Right atrium auricular region (tissue), 2 donors: ENCODE data around the gene DDHD1. TPM values are rescaled to one million over a fixed set of nuclear protein-coding genes. Genes with fewer than 3 reads are reported as not detected.

Source experiments
- DNase-seq: peaks from one replicate; pipeline ENCODE4 v3.0.0-alpha.2; 2019; ENCODE audit warnings: low spot score
- H3K27ac ChIP-seq, 2 donors: fragments of 200-600 bp; sonication (generic); 1 replicate in 1 of 2; 2 replicates in 1 of 2; pipeline ENCODE4 v1.5.1; 2016 to 2019
- H3K27me3 ChIP-seq, 2 donors: fragments of 200-600 bp; sonication (generic); one replicate each; pipeline versions ENCODE4 v1.5.1 to v1.6.0; 2017 to 2019
- H3K36me3 ChIP-seq: fragments of 200-600 bp; sonication (generic); one replicate; pipeline ENCODE4 v1.5.1; 2016
- H3K4me1 ChIP-seq, 2 donors: fragments of 200-600 bp; sonication (generic); one replicate each; pipeline versions ENCODE4 v1.5.1 to v1.6.0; 2017 to 2019
- H3K4me3 ChIP-seq, 2 donors: fragments of 200-600 bp; sonication (generic); 1 replicate in 1 of 2; 2 replicates in 1 of 2; pipeline ENCODE4 v1.5.1; 2017 to 2019; ENCODE audit warnings: mild to moderate bottlenecking in 1 of 2, moderate library complexity in 1 of 2
- H3K9me3 ChIP-seq, 2 donors: fragments of 200-600 bp; sonication (generic); one replicate each; pipeline ENCODE4 v1.5.1; 2019
- total RNA-seq, 2 donors: library from RNA; depleted of rRNA; stranded (reverse); fragments of >200 nt; gene quantifications; one replicate each; pipeline ENCODE4 v1.1.0, GENCODE V29; 2016
- TF ChIP-seq, protein P1 (sequence below), 2 donors: fragments of 200-600 bp; sonication (generic); IDR thresholded peaks; one replicate each; pipeline ENCODE4 v1.5.1; 2019; ENCODE audit warnings: antibody characterized with exemption in 2 of 2

Gene DDHD1
- total RNA-seq, 2 donors from 2014 or later: 6.9 to 8.6 TPM

DNA sequence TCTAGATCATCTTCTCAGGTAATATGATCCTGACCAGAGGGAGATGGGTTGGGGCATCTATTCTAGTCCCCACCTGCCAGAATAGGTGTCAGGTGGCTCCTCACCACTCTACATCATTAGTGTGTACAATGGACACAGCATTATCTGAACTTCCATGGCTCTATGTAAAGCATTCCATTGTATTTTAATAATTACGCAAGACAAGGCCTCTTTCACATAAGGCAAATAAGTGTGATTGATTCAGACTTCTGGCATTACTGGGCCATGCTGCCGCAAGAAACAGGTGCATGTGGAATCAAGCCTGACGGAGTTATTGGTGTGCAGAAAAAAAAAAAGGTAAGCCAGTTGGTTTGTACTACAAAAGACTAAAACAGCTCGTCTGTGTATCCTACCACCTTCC is 3.1 kb upstream of the DDHD1 start:
- no peaks in the 10 kb centered on the region for H3K9me3 ChIP-seq
- no peaks in the 10 kb centered on the region for H3K36me3 ChIP-seq
- H3K27ac ChIP-seq: no peak overlapping the region
- no peaks in the 10 kb centered on the region for H3K27me3 ChIP-seq
- no peak overlapping the region for H3K4me3 ChIP-seq
- DNase-seq: no peak
- H3K4me1 ChIP-seq: peaks cover 0 to 11% of the 10 kb centered on the region in 2 donors
- TF ChIP-seq, protein P1, sequence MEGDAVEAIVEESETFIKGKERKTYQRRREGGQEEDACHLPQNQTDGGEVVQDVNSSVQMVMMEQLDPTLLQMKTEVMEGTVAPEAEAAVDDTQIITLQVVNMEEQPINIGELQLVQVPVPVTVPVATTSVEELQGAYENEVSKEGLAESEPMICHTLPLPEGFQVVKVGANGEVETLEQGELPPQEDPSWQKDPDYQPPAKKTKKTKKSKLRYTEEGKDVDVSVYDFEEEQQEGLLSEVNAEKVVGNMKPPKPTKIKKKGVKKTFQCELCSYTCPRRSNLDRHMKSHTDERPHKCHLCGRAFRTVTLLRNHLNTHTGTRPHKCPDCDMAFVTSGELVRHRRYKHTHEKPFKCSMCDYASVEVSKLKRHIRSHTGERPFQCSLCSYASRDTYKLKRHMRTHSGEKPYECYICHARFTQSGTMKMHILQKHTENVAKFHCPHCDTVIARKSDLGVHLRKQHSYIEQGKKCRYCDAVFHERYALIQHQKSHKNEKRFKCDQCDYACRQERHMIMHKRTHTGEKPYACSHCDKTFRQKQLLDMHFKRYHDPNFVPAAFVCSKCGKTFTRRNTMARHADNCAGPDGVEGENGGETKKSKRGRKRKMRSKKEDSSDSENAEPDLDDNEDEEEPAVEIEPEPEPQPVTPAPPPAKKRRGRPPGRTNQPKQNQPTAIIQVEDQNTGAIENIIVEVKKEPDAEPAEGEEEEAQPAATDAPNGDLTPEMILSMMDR (IDR thresholded peaks at IDR 0.05): no peak

DNA sequence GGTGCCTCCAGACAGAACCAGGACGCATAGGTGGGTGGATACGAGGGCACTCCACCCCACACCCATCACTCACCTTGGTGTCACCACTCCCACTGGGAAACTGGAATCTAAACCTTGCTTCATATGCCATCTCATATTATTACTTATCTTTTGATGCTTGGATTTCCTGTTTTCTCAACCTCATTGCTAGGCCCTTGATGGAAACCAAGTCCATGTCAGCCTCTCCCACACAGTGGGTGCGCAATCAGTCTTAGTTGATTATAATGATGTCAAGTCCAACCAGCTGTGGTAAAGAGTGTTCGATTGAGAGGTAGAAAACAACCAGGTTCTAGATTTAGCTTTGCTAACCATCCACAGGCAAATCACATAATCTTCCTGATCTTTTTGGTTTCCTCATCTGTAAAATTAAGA is 584 bp upstream of the DDHD1 start:
- TF ChIP-seq, protein P1 (IDR thresholded peaks at IDR 0.05): no peak
- Histone ChIP-seq H3K9me3 (no peaks in the 10 kb centered on the region), H3K4me1 (peaks cover 0 to 23% of the 10 kb centered on the region in 2 donors), H3K4me3 (peak overlapping the region; percentile 77 to 84), H3K27ac (peak overlapping the region; percentile 90 to 93), H3K27me3 (no peaks in the 10 kb centered on the region), H3K36me3 (no peaks in the 10 kb centered on the region)
- no peak for DNase-seq

DNA sequence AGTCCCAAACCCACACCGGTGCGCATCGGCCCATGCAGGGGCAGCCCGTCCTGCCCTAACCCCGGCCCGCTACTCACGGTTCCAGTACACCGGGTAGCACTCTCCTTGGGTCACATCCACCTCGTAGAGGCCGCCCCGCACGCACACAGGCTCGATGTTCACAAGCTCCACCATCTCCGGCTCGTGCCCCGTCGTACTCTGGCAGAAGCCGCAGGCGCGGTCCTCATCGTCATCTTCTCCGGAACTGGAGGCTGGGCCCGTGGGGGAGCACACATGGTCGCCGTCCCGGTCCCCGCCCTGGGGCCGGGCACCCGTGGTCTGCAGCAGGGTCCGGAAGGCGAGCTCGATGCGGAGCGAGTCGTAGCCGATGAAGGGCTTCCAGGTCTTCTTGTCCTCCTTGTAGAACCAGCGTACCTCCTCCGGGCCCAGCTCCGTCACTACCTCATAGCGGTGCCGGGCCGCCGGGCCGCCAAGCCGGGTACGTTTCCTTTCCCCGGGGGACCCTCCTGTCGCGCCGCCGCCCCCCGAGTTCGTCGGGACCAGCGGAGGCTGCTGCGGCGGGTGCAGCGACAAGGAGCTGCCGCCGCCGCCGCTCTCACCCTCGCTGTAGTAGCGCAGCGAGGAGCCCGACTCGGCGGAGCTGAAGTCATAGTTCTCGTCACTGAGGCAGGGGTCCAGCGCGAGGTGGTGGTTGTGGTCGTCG is 788 bp downstream of the DDHD1 start:
- peak; percentile 75 for DNase-seq
- peak overlapping the region; percentile 90 to 93 for H3K27ac ChIP-seq
- TF ChIP-seq, protein P1 (IDR thresholded peaks at IDR 0.05): no peak
- H3K36me3 ChIP-seq: no peaks in the 10 kb centered on the region
- no peaks in the 10 kb centered on the region for H3K9me3 ChIP-seq
- H3K27me3 ChIP-seq: no peaks in the 10 kb centered on the region
- H3K4me1 ChIP-seq: peaks cover 0 to 23% of the 10 kb centered on the region in 2 donors
- H3K4me3 ChIP-seq: peak overlapping the region; percentile 77 to 84

DNA sequence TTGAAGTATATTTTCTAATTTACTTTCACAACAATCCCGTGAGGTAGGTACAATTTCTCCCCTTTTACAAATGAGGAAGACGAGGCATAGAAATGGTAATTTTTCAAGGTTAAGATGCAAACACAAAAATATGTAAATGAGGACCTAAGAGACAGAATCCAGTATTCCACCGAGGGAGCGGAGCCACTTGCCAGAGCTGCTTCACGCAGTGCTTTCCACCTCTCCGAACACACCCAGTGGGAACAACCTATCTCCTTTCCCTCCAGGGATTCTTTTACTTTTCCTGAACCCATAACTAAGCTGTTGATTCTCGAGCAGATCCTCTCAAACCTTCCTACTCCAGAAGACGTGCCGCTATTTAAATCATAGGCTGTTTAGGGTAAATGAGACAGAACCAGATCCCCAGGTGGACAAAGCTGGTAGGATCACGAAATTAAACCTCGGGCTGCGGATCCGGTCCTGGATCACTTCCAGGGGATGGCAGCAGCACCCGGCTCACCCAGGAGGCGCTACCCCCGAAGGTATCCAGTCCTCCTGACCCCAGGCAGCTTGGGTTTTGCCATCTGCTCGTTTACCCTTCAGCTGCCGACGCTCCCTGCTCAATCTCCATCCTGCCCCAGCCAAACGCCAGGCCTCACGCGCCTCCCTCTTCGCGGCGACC is 1.5 kb downstream of the DDHD1 start:
- Histone ChIP-seq H3K27me3 (no peaks in the 10 kb centered on the region), H3K27ac (peak overlapping the region; percentile 90 to 93), H3K9me3 (no peaks in the 10 kb centered on the region), H3K4me1 (peaks cover 0 to 23% of the 10 kb centered on the region in 2 donors), H3K36me3 (no peaks in the 10 kb centered on the region), H3K4me3 (peak overlapping the region; percentile 77 to 84)
- DNase-seq: no peak
- TF ChIP-seq, protein P1 (IDR thresholded peaks at IDR 0.05): peak in 1 of 2 donors; percentile 40

DNA sequence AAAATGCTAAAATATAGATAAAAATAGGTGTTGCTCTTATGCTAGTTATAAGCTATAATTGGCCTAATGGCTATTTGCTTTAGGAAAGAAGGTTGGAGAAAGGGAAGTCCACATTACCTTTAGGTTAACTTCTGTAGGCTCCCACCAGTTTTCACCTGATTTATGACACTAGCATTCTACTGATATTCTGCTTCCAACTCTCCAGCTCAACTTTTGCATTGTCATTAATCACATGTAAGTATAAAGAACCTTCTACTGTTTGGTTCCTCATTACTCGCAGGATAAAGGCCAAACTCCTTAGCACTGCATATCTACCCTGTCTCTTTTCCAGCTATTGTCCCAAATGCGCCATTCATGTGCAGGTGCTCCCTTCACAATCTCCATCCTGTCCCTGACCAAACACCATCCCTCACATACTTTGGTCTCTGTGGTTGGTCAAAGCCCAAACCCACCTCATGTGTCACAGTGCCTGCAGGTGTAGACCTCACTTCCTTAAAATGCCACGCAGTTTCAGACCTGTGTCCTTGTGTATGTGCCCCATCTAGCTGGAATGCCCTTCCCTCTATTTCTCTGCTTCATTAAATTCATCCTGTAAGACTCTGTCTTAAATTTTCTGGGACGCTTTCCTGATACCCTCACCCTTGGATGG is 3.3 kb downstream of the DDHD1 start:
- no peaks in the 10 kb centered on the region for H3K27me3 ChIP-seq
- H3K27ac ChIP-seq: no peak overlapping the region
- H3K4me1 ChIP-seq: peaks cover 0 to 23% of the 10 kb centered on the region in 2 donors
- H3K36me3 ChIP-seq: no peaks in the 10 kb centered on the region
- H3K9me3 ChIP-seq: no peaks in the 10 kb centered on the region
- H3K4me3 ChIP-seq: no peak overlapping the region
- no peak for DNase-seq
- TF ChIP-seq, protein P1 (IDR thresholded peaks at IDR 0.05): no peak
